ENCODE measurements around the gene AQP11. TPM values are rescaled to one million over a fixed set of nuclear protein-coding genes. Genes with fewer than 3 reads are reported as not detected.

The AQP11 gene
- total RNA-seq, 2 experiments from 2014 or later = not detected

DNA sequence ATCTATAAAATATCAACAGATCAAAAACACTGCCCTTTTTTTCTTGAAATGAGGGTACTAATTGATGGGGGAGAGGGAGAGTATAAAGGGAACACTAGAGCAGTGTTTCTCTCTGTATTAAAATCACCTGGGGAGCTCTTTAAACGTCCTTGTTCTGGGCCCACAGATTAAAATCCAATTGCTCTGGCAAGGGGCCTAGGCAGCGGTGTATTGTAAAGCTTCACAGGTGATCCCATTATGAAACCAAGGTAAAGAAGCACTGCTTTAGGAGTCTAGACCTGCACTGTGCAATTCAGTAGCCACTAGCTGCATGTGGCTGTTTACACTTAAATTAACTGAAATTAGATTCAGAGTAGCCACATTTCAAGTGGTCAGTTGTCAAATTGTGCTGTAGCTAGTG is 3.0 kb downstream of the AQP11 start:
- peaks cover 15% of the 10 kb centered on the region for H3K4me1 ChIP-seq (ENCODE audit: insufficient read depth, low read length)
- H3K9me3 Mint-ChIP-seq = no peaks in the 10 kb centered on the region
- no peak overlapping the region for H3K27ac ChIP-seq (ENCODE audit: low read depth in 1 of 2, low read length in 2 of 2)
- intact Hi-C loops (cut with DNase I, micrococcal nuclease) = no loop called here
- no peaks in the 10 kb centered on the region for H3K27me3 ChIP-seq (ENCODE audit: control insufficient read depth in 1 of 2, insufficient read depth in 2 of 2, low read length in 2 of 2)
- H3K27me3 Mint-ChIP-seq = peaks cover 5% of the 10 kb centered on the region
- H3K4me3 ChIP-seq (ENCODE audit: low read length) = no peak overlapping the region
- H3K36me3 ChIP-seq (ENCODE audit: insufficient read depth, low read length) = no peaks in the 10 kb centered on the region
- no peak for ATAC-seq (ENCODE audit: poor library complexity)
- H3K4me1 Mint-ChIP-seq (ENCODE audit: low read depth) = peaks cover 15% of the 10 kb centered on the region
- H3K9me3 ChIP-seq (ENCODE audit: control insufficient read depth in 1 of 2, insufficient read depth in 1 of 2, low read length in 2 of 2) = no peaks in the 10 kb centered on the region
- TF ChIP-seq, protein P1, sequence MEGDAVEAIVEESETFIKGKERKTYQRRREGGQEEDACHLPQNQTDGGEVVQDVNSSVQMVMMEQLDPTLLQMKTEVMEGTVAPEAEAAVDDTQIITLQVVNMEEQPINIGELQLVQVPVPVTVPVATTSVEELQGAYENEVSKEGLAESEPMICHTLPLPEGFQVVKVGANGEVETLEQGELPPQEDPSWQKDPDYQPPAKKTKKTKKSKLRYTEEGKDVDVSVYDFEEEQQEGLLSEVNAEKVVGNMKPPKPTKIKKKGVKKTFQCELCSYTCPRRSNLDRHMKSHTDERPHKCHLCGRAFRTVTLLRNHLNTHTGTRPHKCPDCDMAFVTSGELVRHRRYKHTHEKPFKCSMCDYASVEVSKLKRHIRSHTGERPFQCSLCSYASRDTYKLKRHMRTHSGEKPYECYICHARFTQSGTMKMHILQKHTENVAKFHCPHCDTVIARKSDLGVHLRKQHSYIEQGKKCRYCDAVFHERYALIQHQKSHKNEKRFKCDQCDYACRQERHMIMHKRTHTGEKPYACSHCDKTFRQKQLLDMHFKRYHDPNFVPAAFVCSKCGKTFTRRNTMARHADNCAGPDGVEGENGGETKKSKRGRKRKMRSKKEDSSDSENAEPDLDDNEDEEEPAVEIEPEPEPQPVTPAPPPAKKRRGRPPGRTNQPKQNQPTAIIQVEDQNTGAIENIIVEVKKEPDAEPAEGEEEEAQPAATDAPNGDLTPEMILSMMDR (IDR thresholded peaks at IDR 0.05) = no peak
- H3K27ac Mint-ChIP-seq = no peak overlapping the region
- POLR2A ChIA-PET = no interaction called here
- H3K4me3 Mint-ChIP-seq = no peak overlapping the region
- no peak for DNase-seq
- CTCF ChIA-PET = interaction anchor here (2.3 kb wide), 1 partner anchor 27 kb away, joined by 5 read pairs; no protein-coding TSS in a partner anchor
- H3K36me3 Mint-ChIP-seq (ENCODE audit: low read depth) = no peaks in the 10 kb centered on the region

DNA sequence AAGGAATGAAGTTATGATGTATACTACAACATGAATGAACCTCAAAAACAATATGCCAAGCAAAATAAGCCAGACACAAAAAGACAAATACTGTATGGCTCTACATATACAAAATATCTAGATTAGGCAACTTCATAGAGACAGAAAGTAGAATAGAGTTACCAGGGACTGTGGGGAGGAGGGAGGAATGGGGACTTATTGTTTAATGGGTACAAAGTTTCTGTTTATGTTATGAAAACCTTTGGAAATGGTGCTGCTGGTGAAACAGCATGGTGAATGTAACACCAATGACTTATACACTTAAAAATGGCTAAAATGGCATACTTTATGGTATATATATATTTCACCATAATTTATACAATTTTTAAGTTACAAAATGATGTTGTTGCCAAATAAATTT is 4.1 kb downstream of the AQP11 start:
- no peak for ATAC-seq (ENCODE audit: poor library complexity)
- Mint-ChIP-seq H3K4me1 (ENCODE audit: low read depth) (peaks cover 12% of the 10 kb centered on the region), H3K9me3 (no peaks in the 10 kb centered on the region), H3K27me3 (peaks cover 2% of the 10 kb centered on the region), H3K27ac (no peak overlapping the region), H3K4me3 (no peak overlapping the region), H3K36me3 (ENCODE audit: low read depth) (no peaks in the 10 kb centered on the region)
- CTCF ChIA-PET = interaction anchor here (2.3 kb wide), 1 partner anchor 25 kb away, joined by 5 read pairs; no protein-coding TSS in a partner anchor
- Histone ChIP-seq H3K27me3 (ENCODE audit: control insufficient read depth in 1 of 2, insufficient read depth in 2 of 2, low read length in 2 of 2) (no peaks in the 10 kb centered on the region), H3K36me3 (ENCODE audit: insufficient read depth, low read length) (no peaks in the 10 kb centered on the region), H3K4me1 (ENCODE audit: insufficient read depth, low read length) (peaks cover 11% of the 10 kb centered on the region), H3K4me3 (ENCODE audit: low read length) (no peak overlapping the region), H3K27ac (ENCODE audit: low read depth in 1 of 2, low read length in 2 of 2) (no peak overlapping the region), H3K9me3 (ENCODE audit: control insufficient read depth in 1 of 2, insufficient read depth in 1 of 2, low read length in 2 of 2) (no peaks in the 10 kb centered on the region)
- intact Hi-C loops (cut with DNase I, micrococcal nuclease) = no loop called here
- TF ChIP-seq, protein P1 (IDR thresholded peaks at IDR 0.05) = no peak
- DNase-seq = no peak
- POLR2A ChIA-PET = no interaction called here

DNA sequence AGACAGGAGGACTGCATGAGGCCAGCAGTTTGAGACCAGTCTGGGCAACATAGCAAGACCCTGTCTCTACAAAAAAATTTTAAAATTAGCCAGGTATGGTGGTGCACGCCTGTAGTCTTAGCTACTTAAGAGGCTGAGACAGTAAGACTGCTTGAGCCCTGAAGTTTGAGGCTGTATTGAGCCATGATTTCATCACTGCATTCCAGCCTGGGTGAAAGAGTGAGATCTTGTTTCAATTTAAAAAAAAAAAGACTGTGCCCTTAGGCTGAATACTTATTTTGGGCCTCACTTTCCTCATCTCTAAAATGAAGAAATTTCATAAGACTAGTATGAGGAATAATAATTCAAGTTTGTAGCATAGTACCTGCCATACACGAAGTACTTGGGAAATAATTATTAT is 6.9 kb downstream of the AQP11 start:
- TF ChIP-seq, protein P1 (IDR thresholded peaks at IDR 0.05) = no peak
- ChIA-PET CTCF (no interaction called here), POLR2A (interaction anchor here (0.6 kb wide), 1 partner anchor 48 kb away, joined by 3 read pairs; no protein-coding TSS in a partner anchor)
- Mint-ChIP-seq H3K4me1 (ENCODE audit: low read depth) (no peaks in the 10 kb centered on the region), H3K27ac (no peak overlapping the region), H3K36me3 (ENCODE audit: low read depth) (no peaks in the 10 kb centered on the region), H3K9me3 (no peaks in the 10 kb centered on the region), H3K4me3 (no peak overlapping the region), H3K27me3 (no peaks in the 10 kb centered on the region)
- H3K9me3 ChIP-seq (ENCODE audit: control insufficient read depth in 1 of 2, insufficient read depth in 1 of 2, low read length in 2 of 2) = no peaks in the 10 kb centered on the region
- H3K27ac ChIP-seq (ENCODE audit: low read depth in 1 of 2, low read length in 2 of 2) = no peak overlapping the region
- DNase-seq (no peak), ATAC-seq (ENCODE audit: poor library complexity) (no peak)
- no peak overlapping the region for H3K4me3 ChIP-seq (ENCODE audit: low read length)
- no peaks in the 10 kb centered on the region for H3K27me3 ChIP-seq (ENCODE audit: control insufficient read depth in 1 of 2, insufficient read depth in 2 of 2, low read length in 2 of 2)
- intact Hi-C loops (cut with DNase I, micrococcal nuclease) = no loop called here
- no peaks in the 10 kb centered on the region for H3K36me3 ChIP-seq (ENCODE audit: insufficient read depth, low read length)
- no peaks in the 10 kb centered on the region for H3K4me1 ChIP-seq (ENCODE audit: insufficient read depth, low read length)

All from CD4-positive, alpha-beta T cell (primary cell).